ENCODE data around the gene NR1D1.
A peak's percentile ranks its signal among the peaks of the same experiment; 100 is the strongest.

NR1D1 gene

DNA sequence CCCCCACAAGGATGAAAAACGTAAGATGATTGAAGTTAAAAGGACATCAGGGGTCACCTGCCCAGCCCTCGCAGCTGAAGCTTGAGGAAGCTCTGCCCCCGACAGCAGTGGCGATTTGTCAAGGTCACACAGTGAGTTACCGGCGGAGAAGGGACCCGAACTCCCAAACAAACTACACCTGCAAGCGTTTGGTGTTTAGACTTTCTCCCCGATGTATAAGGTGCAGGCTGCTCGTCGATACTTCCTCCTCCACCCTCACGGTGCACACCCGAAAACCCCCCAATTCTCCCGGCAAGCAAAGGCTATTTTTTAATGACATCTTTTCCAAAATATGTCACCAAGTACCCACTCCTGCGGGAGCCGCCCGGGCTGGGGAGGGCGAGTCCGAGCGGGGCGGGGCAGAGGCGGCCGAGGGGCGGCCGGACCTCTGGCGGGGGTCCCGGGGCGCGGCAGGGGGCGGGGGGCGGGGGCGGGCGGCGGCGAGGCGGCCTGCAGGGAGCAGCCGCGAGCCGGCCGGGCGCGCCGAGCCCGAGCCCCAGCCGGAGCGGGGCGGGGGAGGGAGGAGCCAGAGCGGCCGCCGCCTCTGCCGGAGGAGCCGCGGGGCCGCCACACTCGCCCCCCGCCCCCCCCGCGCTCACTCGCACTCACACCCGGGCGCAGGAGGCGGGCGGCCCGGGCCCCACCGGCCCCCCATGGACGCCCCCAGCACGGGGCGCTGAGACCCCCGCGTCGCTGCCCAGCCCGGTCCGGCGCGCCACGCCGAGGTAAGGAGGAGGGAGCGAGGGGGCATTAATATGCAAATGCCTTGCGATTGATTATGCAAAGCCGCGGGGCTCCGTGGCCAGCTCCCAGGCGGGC, 37.8 kb downstream of the NR1D1 start, which contains the start of gene THRA:
Gene THRA (plus strand): TSS at position 637 of the 858 bp plus-strand sequence. CDS start 11,524 bp downstream, outside the sequence.
- in situ Hi-C loops (cut with MboI; ENCODE audit: low sequenced_read_pairs, unreplicated experiment) = no loop called here
- peak; percentile 92 for DNase-seq (ENCODE audit: low spot score)
- TF ChIP-seq, protein P1, sequence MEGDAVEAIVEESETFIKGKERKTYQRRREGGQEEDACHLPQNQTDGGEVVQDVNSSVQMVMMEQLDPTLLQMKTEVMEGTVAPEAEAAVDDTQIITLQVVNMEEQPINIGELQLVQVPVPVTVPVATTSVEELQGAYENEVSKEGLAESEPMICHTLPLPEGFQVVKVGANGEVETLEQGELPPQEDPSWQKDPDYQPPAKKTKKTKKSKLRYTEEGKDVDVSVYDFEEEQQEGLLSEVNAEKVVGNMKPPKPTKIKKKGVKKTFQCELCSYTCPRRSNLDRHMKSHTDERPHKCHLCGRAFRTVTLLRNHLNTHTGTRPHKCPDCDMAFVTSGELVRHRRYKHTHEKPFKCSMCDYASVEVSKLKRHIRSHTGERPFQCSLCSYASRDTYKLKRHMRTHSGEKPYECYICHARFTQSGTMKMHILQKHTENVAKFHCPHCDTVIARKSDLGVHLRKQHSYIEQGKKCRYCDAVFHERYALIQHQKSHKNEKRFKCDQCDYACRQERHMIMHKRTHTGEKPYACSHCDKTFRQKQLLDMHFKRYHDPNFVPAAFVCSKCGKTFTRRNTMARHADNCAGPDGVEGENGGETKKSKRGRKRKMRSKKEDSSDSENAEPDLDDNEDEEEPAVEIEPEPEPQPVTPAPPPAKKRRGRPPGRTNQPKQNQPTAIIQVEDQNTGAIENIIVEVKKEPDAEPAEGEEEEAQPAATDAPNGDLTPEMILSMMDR (IDR thresholded peaks at IDR 0.05; ENCODE audit: borderline replicate concordance, control extremely low read depth, extremely low read depth, insufficient read depth, missing control alignments) = peak; percentile 41

DNA sequence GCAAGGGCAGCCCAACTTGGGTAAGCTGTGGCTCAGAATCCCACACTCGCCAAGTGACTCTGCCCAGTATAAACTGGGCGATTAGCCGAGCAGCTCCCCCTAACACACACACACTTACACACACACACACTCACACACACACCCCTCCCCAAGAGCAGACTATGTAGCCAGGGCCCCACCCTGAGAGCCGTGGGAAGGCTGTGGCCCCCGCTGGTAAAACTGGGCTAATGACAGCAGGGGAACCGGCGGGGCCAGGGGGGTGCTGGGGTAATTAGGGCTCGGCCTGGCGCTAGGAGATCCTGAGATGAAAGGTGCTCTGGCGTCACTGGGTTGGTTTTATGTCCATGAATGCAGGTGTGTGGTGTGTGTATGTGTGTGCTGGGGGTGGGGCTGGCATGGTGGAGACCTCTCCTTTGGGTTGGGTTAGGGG, 38.8 kb downstream of the NR1D1 start:
- in situ Hi-C loops (cut with MboI; ENCODE audit: low sequenced_read_pairs, unreplicated experiment) = no loop called here
- TF ChIP-seq, protein P1 (IDR thresholded peaks at IDR 0.05; ENCODE audit: borderline replicate concordance, control extremely low read depth, extremely low read depth, insufficient read depth, missing control alignments) = no peak
- DNase-seq (ENCODE audit: low spot score) = no peak

DNA sequence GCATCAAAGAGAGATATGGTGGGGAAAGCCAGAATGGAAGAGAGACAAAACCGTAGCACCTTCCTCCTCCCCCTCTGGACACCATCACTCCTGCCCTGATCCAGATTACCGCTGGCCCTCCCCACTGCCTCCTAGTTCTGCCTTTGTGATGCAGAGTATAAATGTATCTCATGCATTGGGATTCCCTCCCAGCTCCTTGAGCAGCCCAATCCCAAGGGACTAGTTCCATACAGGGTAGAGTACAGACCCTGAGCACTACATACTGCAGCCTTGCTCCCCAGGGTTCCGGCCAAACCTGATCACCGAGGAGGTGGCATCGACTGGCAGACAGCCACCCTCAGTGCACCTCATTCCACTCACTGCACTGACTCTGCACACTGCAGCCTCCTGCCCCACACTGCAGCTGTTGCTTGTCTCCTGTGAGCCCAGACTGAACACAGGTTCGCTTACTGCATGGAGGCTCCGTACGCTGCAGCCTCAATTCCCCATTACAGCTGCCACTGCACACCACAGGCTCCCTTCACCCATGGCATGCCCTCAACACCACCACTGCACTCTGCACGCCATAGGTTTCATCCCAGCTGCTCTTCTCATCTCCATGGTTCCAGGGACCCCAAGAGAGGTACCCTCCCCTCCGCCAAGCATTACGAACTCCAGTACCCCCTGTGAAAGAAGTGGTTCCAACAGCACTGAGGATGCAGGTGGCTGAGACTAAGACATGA, 39.3 kb downstream of the NR1D1 start:
- TF ChIP-seq, protein P1 (IDR thresholded peaks at IDR 0.05; ENCODE audit: borderline replicate concordance, control extremely low read depth, extremely low read depth, insufficient read depth, missing control alignments) = no peak
- in situ Hi-C loops (cut with MboI; ENCODE audit: low sequenced_read_pairs, unreplicated experiment) = no loop called here
- DNase-seq (ENCODE audit: low spot score) = no peak

DNA sequence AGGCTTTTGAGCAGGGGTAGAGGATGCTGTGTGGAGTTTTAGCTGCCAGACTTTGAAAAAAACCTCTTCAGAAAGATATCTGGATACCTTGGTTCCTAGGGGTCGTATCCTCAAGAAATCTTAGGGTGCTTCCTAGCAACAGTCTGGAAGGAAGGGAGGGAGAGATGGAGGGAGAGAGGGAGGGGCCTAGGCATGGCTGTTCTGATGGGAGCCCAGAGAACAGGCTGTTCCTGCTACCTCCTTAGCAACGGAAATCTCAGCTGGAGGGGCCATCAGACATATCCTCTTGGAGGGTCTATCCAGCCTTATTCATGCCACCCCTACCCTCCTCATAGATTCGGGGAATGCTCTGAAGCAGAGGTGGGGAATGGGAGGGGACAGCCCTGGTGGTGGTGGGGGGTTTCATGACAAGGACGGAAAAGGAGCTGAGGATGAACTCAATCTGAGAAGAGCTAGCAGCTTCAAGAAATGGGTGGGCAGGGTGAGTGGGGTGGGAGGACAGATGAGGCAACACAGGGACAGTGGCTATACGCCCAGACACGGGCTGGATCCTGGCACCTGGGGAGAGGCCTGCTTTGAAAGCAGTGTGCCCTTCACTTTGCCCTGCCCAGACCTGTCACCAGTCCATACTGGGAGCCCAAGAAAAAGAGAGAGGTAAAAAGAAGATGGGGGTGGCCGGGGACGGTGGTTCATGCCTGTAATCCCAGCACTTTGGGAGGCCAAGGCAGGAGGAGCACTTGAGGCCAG, 40.5 kb downstream of the NR1D1 start:
- in situ Hi-C loops (cut with MboI; ENCODE audit: low sequenced_read_pairs, unreplicated experiment) = no loop called here
- TF ChIP-seq, protein P1 (IDR thresholded peaks at IDR 0.05; ENCODE audit: borderline replicate concordance, control extremely low read depth, extremely low read depth, insufficient read depth, missing control alignments) = no peak
- DNase-seq (ENCODE audit: low spot score) = no peak

DNA sequence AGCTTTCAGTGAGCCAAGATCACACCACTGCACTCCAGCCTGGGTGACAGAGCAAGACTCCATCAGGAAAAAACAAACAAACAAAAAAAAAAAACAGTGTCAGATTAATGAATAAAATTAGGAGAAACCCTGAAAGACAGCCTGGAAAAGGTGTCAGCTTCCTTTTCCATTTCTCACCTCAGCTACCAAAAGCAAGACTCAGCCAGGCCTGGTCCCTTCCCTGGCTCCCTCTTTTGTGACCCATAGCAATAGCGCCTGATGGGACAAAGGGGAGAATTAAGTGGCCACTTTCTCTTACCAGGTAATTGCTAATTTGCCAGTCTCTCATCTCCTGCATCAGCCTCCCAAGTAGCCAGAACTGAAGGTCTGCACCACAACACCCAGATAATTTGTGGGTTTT, 41.5 kb downstream of the NR1D1 start:
- DNase-seq (ENCODE audit: low spot score) = no peak
- in situ Hi-C loops (cut with MboI; ENCODE audit: low sequenced_read_pairs, unreplicated experiment) = no loop called here
- TF ChIP-seq, protein P1 (IDR thresholded peaks at IDR 0.05; ENCODE audit: borderline replicate concordance, control extremely low read depth, extremely low read depth, insufficient read depth, missing control alignments) = no peak

DNA sequence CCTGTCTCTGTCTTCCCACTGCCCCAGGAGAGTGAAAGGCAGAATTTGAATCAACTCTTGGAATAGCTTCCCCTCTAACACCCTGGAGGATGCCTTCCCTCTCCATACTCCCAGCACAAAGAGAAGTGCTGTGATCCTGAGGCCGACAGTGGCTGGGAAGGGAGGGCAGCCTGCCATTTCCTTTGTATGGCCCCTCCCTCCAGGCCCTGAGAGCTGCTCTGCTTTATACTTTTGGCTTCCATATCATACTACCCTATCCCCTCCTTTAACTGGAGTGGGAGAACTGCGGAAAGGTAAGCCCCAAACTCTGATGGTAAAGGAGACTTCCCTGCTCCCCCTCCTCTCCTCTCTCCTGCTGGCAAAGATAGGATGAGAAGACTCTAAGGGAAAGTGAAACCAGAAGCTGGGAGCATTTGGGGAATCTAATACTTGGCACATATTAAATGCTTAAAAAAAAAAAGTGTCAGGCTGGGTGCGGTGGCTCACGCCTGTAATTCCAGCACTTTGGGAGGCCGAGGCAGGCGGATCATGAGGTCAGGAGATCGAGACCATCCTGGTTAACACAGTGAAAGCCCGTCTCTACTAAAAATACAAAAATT, 42.1 kb downstream of the NR1D1 start:
- TF ChIP-seq, protein P1 (IDR thresholded peaks at IDR 0.05; ENCODE audit: borderline replicate concordance, control extremely low read depth, extremely low read depth, insufficient read depth, missing control alignments) = no peak
- in situ Hi-C loops (cut with MboI; ENCODE audit: low sequenced_read_pairs, unreplicated experiment) = no loop called here
- DNase-seq (ENCODE audit: low spot score) = no peak

All from GM13976 (cell line).